WTC11 (cell line): ENCODE results near the gene C17orf58. TPM values are rescaled to one million over a fixed set of nuclear protein-coding genes. Genes with fewer than 3 reads are reported as not detected.

ENCODE experiments used
- ATAC-seq: fragments of 200-7000 bp; cut with Tn5 transposase; 2 replicates; pipeline ENCODE4 v1.10.0; 2021; ENCODE audit warnings: mild to moderate bottlenecking, moderate library complexity
- CTCF ChIA-PET: fragments of 300-600 bp; sonication (Branson Sonifier 250); formaldehyde crosslinking; loops from one replicate; lab custom pipeline; 2021; ENCODE audit warnings: antibody characterized with exemption; lab: Charles Lee
- POLR2A ChIA-PET: fragments of 350-600 bp; sonication (Branson Sonifier 250); formaldehyde crosslinking; loops from one replicate; lab custom pipeline; 2021; ENCODE audit warnings: antibody characterized with exemption; lab: Charles Lee
- DNase-seq: peaks from one replicate; pipeline ENCODE4 v3.0.0; 2021; ENCODE audit warnings: low spot score
- H3K27ac Mint-ChIP-seq: 2 replicates; pipeline ENCODE4 v1.8.0; 2021; ENCODE audit warnings: mixed read lengths
- H3K27me3 Mint-ChIP-seq: 2 replicates; pipeline ENCODE4 v1.8.0; 2021; ENCODE audit warnings: low read depth, mild to moderate bottlenecking, moderate library complexity, mixed read lengths
- H3K36me3 Mint-ChIP-seq: 2 replicates; pipeline ENCODE4 v1.8.0; 2021; ENCODE audit warnings: mixed read lengths
- H3K4me1 Mint-ChIP-seq: 2 replicates; pipeline ENCODE4 v1.8.0; 2022; ENCODE audit warnings: mixed read lengths
- H3K4me3 Mint-ChIP-seq: 2 replicates; pipeline ENCODE4 v1.8.0; 2021; ENCODE audit warnings: mild to moderate bottlenecking, moderate library complexity, mixed read lengths
- H3K9me3 Mint-ChIP-seq: 2 replicates; pipeline ENCODE4 v1.8.0; 2021; ENCODE audit warnings: mixed read lengths
- AFF4 ChIP-seq: sonication (generic); formaldehyde crosslinking; IDR thresholded peaks from 2 replicates; pipeline ENCODE4 v1.8.1; 2023; ENCODE audit warnings: mild to moderate bottlenecking, missing genetic modification reagents, borderline replicate concordance
- ESRRA ChIP-seq: sonication (generic); formaldehyde crosslinking; IDR thresholded peaks from 2 replicates; pipeline ENCODE4 v1.8.1; 2022; ENCODE audit warnings: mild to moderate bottlenecking, missing genetic modification reagents, borderline replicate concordance
- GRHL2 ChIP-seq: fragments of 250-450 bp; sonication (Bioruptor Pico); IDR thresholded peaks from 2 replicates; pipeline ENCODE4 v1.8.0; 2022; ENCODE audit warnings: mild to moderate bottlenecking, moderate library complexity; ENCODE audit not compliant: insufficient replicate concordance, severe bottlenecking
- IRF1 ChIP-seq: sonication (generic); formaldehyde crosslinking; IDR thresholded peaks from 2 replicates; pipeline ENCODE4 v1.8.0; 2023; ENCODE audit warnings: missing genetic modification reagents
- KAT7 ChIP-seq: sonication (generic); formaldehyde crosslinking; IDR thresholded peaks from 2 replicates; pipeline ENCODE4 v1.8.1; 2023; ENCODE audit warnings: missing genetic modification reagents, mild to moderate bottlenecking, borderline replicate concordance
- MYBL2 ChIP-seq: sonication (generic); formaldehyde crosslinking; IDR thresholded peaks from 2 replicates; pipeline ENCODE4 v1.8.1; 2023; ENCODE audit warnings: mild to moderate bottlenecking, moderate library complexity, missing genetic modification reagents
- NR2C2 ChIP-seq: sonication (generic); formaldehyde crosslinking; IDR thresholded peaks from 2 replicates; pipeline ENCODE4 v1.8.0; 2022; ENCODE audit warnings: mild to moderate bottlenecking, missing genetic modification reagents
- PREB ChIP-seq: sonication (generic); formaldehyde crosslinking; IDR thresholded peaks from 2 replicates; pipeline ENCODE4 v1.8.1; 2022; ENCODE audit warnings: mild to moderate bottlenecking, missing genetic modification reagents, moderate library complexity, borderline replicate concordance
- SMAD4 ChIP-seq: sonication (generic); formaldehyde crosslinking; IDR thresholded peaks from 2 replicates; pipeline ENCODE4 v1.8.0; 2022; ENCODE audit warnings: mild to moderate bottlenecking, missing genetic modification reagents
- SP1 ChIP-seq: sonication (generic); formaldehyde crosslinking; conservative IDR thresholded peaks from 2 replicates; pipeline ENCODE4 v1.8.1; 2022; ENCODE audit warnings: missing genetic modification reagents
- ZNF121 ChIP-seq: sonication (generic); formaldehyde crosslinking; IDR thresholded peaks from 2 replicates; pipeline ENCODE4 v1.8.0; 2023; ENCODE audit warnings: missing genetic modification reagents
- ZNF263 ChIP-seq: sonication (generic); formaldehyde crosslinking; IDR thresholded peaks from 2 replicates; pipeline ENCODE4 v1.8.1; 2022; ENCODE audit warnings: low read depth, mild to moderate bottlenecking, moderate library complexity, missing genetic modification reagents
- total RNA-seq: library from RNA; stranded (reverse); gene quantifications from 3 replicates; pipeline ENCODE4 v1.2.3, GENCODE V29; 2021
- TF ChIP-seq, protein P1 (sequence below): fragments of 200-600 bp; IDR thresholded peaks from 2 replicates; pipeline ENCODE4 v1.8.0; 2022; ENCODE audit warnings: antibody characterized with exemption
- TF ChIP-seq, protein P2 (sequence below): sonication (generic); formaldehyde crosslinking; IDR thresholded peaks from 2 replicates; pipeline ENCODE4 v1.8.0; 2022; ENCODE audit warnings: missing genetic modification reagents
- TF ChIP-seq, protein P3 (sequence below): fragments of 250-450 bp; sonication (Bioruptor Pico); IDR thresholded peaks from 2 replicates; pipeline ENCODE4 v2.1.2; 2022; ENCODE audit warnings: mild to moderate bottlenecking, moderate library complexity

Gene C17orf58
- total RNA-seq, 1 experiment from 2014 or later: 28.2 TPM

- CTCF ChIA-PET: interaction anchor here (1.0 kb wide), 1 partner anchor 11 kb away, joined by 3 read pairs; no protein-coding TSS in a partner anchor
- ATAC-seq (no peak), DNase-seq (no peak)
- peaks cover 17% of the 10 kb centered on the region for H3K4me1 Mint-ChIP-seq
- H3K27me3 Mint-ChIP-seq: peaks cover 27% of the 10 kb centered on the region
- TF ChIP-seq ZNF263 (CRISPR knock-in tag) (no peak), ESRRA (CRISPR knock-in tag) (no peak), GRHL2 (no peak)
- H3K36me3 Mint-ChIP-seq: no peaks in the 10 kb centered on the region
- H3K4me3 Mint-ChIP-seq: no peak overlapping the region
- H3K9me3 Mint-ChIP-seq: no peaks in the 10 kb centered on the region
- no peak overlapping the region for H3K27ac Mint-ChIP-seq
- POLR2A ChIA-PET: interaction anchor here (0.6 to 0.7 kb wide), 2 partner anchors 9 to 505 kb away, joined by 3 to 4 read pairs; no protein-coding TSS in a partner anchor
Measured at GRCh38 chr17:67998466-67998865, 2.2 kb upstream of the C17orf58 start.

GRCh38 chr17:67995570-67996263, 552 bp downstream of the C17orf58 start:
- POLR2A ChIA-PET: interaction anchor here (1.1 kb wide), 1 partner anchor 30 kb away, joined by 3 read pairs; no protein-coding TSS in a partner anchor
- CTCF ChIA-PET: interaction anchor here (0.8 to 2.4 kb wide), 4 partner anchors 13 to 24 kb away, joined by 3 to 7 read pairs (median 4); no protein-coding TSS in a partner anchor
- ATAC-seq: peak; percentile 3
- 0 out of 2 replicates have a peak, but pooled peaks cover 3% of the 10 kb centered on the region for H3K36me3 Mint-ChIP-seq
- peak overlapping the region; percentile 80 for H3K4me3 Mint-ChIP-seq
- H3K27ac Mint-ChIP-seq: no peak overlapping the region
- H3K27me3 Mint-ChIP-seq: peaks cover 27% of the 10 kb centered on the region
- TF ChIP-seq SMAD4 (CRISPR knock-in tag) (no peak), NR2C2 (CRISPR knock-in tag) (no peak), SP1 (CRISPR knock-in tag) (peak; percentile 32; the same call in 1 of the 2 replicates), IRF1 (CRISPR knock-in tag) (no peak), ZNF121 (CRISPR knock-in tag) (no peak), MYBL2 (CRISPR knock-in tag) (0 out of 2 replicates have a peak, but pooled peaks have one; percentile 44), KAT7 (CRISPR knock-in tag) (no peak)
- TF ChIP-seq, protein P1, sequence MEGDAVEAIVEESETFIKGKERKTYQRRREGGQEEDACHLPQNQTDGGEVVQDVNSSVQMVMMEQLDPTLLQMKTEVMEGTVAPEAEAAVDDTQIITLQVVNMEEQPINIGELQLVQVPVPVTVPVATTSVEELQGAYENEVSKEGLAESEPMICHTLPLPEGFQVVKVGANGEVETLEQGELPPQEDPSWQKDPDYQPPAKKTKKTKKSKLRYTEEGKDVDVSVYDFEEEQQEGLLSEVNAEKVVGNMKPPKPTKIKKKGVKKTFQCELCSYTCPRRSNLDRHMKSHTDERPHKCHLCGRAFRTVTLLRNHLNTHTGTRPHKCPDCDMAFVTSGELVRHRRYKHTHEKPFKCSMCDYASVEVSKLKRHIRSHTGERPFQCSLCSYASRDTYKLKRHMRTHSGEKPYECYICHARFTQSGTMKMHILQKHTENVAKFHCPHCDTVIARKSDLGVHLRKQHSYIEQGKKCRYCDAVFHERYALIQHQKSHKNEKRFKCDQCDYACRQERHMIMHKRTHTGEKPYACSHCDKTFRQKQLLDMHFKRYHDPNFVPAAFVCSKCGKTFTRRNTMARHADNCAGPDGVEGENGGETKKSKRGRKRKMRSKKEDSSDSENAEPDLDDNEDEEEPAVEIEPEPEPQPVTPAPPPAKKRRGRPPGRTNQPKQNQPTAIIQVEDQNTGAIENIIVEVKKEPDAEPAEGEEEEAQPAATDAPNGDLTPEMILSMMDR: no peak
- TF ChIP-seq, protein P2, sequence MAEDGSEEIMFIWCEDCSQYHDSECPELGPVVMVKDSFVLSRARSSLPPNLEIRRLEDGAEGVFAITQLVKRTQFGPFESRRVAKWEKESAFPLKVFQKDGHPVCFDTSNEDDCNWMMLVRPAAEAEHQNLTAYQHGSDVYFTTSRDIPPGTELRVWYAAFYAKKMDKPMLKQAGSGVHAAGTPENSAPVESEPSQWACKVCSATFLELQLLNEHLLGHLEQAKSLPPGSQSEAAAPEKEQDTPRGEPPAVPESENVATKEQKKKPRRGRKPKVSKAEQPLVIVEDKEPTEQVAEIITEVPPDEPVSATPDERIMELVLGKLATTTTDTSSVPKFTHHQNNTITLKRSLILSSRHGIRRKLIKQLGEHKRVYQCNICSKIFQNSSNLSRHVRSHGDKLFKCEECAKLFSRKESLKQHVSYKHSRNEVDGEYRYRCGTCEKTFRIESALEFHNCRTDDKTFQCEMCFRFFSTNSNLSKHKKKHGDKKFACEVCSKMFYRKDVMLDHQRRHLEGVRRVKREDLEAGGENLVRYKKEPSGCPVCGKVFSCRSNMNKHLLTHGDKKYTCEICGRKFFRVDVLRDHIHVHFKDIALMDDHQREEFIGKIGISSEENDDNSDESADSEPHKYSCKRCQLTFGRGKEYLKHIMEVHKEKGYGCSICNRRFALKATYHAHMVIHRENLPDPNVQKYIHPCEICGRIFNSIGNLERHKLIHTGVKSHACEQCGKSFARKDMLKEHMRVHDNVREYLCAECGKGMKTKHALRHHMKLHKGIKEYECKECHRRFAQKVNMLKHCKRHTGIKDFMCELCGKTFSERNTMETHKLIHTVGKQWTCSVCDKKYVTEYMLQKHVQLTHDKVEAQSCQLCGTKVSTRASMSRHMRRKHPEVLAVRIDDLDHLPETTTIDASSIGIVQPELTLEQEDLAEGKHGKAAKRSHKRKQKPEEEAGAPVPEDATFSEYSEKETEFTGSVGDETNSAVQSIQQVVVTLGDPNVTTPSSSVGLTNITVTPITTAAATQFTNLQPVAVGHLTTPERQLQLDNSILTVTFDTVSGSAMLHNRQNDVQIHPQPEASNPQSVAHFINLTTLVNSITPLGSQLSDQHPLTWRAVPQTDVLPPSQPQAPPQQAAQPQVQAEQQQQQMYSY: no peak
- peak; percentile 57 for DNase-seq
- H3K9me3 Mint-ChIP-seq: no peaks in the 10 kb centered on the region
- peaks cover 24% of the 10 kb centered on the region for H3K4me1 Mint-ChIP-seq

- H3K4me1 Mint-ChIP-seq: peaks cover 24% of the 10 kb centered on the region
- ATAC-seq (no peak), DNase-seq (no peak)
- ChIA-PET CTCF (interaction anchor here (0.7 to 2.4 kb wide), 3 partner anchors 14 to 52 kb away, joined by 3 to 7 read pairs (median 3); no protein-coding TSS in a partner anchor), POLR2A (interaction anchor here (0.5 to 1.2 kb wide), 3 partner anchors 20 to 248 kb away, joined by 3 to 4 read pairs (median 4); partner anchors contain the start of gene KPNA2)
- peaks cover 27% of the 10 kb centered on the region for H3K27me3 Mint-ChIP-seq
- peak overlapping the region; percentile 80 for H3K4me3 Mint-ChIP-seq
- H3K9me3 Mint-ChIP-seq: no peaks in the 10 kb centered on the region
- H3K36me3 Mint-ChIP-seq: 0 out of 2 replicates have a peak, but pooled peaks cover 3% of the 10 kb centered on the region
- H3K27ac Mint-ChIP-seq: no peak overlapping the region
- no peak for TF ChIP-seq PREB
- TF ChIP-seq, protein P3, sequence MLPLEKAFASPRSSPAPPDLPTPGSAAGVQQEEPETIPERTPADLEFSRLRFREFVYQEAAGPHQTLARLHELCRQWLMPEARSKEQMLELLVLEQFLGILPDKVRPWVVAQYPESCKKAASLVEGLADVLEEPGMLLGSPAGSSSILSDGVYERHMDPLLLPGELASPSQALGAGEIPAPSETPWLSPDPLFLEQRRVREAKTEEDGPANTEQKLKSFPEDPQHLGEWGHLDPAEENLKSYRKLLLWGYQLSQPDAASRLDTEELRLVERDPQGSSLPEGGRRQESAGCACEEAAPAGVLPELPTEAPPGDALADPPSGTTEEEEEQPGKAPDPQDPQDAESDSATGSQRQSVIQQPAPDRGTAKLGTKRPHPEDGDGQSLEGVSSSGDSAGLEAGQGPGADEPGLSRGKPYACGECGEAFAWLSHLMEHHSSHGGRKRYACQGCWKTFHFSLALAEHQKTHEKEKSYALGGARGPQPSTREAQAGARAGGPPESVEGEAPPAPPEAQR: no peak
- TF ChIP-seq GRHL2: no peak
- TF ChIP-seq AFF4: no peak
Measured at GRCh38 chr17:67994817-67995569, 1.3 kb downstream of the C17orf58 start.
